ENCODE measurements around the gene FNIP2. TPM values are rescaled to one million over a fixed set of nuclear protein-coding genes. Genes with fewer than 3 reads are reported as not detected.

The FNIP2 gene
- total and polyA plus RNA-seq, 10 donors: 2.4 to 59.1 (median 36.7) TPM

DNA sequence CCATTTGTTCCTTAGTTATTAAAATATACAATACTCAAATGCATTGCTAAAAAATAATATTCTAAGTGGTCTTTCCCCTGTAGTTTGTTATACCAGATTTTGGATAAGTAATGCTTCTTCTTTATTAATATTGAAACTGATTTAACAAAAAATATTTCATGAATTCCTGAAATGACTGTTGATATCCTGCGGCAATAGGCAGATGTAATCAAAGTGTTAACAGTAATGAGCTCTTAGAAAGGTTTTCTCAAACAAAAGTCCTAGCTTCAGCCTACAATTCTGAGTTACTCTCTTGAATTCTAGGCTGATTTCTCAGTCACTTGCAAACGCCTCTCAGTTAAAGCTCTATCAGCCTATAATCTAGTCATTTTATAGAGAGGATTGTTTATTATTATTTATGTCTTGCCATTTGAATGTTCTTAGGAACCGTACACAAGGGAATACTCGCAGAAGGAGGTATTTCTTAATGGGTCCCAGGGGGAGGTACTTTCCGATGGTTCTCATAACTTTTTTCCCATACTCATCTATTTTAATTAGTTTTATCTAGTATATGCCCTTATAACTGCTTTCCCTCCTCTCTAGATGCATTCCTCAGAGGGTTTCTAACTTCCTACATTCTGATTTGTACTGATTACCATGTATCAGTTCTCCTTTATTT is 96.8 kb downstream of the FNIP2 start:
- Histone ChIP-seq H3K4me1 (peaks cover 0 to 7% (median 4%) of the 10 kb centered on the region in 6 donors), H3K9me3 (no peaks in the 10 kb centered on the region), H3K27ac (no peak overlapping the region), H3K36me3 (peaks cover 0 to 87% (median 15%) of the 10 kb centered on the region in 6 donors), H3K4me3 (no peak overlapping the region), H3K27me3 (replicated peaks in 1 of 7) (no peaks in the 10 kb centered on the region)
- intact Hi-C loops (cut with DNase I; ENCODE audit: low total_unique reads): no loop called here
- 73 to 81% (median 77%) methylated on average over 5 of the region's 5 CpGs for WGBS, 5 donors
- DNase-seq: no peak
- no peak for TF ChIP-seq POLR2AphosphoS5 (IDR thresholded peaks at IDR 0.05)
- TF ChIP-seq, protein P1, sequence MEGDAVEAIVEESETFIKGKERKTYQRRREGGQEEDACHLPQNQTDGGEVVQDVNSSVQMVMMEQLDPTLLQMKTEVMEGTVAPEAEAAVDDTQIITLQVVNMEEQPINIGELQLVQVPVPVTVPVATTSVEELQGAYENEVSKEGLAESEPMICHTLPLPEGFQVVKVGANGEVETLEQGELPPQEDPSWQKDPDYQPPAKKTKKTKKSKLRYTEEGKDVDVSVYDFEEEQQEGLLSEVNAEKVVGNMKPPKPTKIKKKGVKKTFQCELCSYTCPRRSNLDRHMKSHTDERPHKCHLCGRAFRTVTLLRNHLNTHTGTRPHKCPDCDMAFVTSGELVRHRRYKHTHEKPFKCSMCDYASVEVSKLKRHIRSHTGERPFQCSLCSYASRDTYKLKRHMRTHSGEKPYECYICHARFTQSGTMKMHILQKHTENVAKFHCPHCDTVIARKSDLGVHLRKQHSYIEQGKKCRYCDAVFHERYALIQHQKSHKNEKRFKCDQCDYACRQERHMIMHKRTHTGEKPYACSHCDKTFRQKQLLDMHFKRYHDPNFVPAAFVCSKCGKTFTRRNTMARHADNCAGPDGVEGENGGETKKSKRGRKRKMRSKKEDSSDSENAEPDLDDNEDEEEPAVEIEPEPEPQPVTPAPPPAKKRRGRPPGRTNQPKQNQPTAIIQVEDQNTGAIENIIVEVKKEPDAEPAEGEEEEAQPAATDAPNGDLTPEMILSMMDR (IDR thresholded peaks at IDR 0.05 in 8 of 11, conservative IDR thresholded peaks at IDR 0.05 in 3 of 11): no peak
- no peak for TF ChIP-seq POLR2A (IDR thresholded peaks at IDR 0.05)

DNA sequence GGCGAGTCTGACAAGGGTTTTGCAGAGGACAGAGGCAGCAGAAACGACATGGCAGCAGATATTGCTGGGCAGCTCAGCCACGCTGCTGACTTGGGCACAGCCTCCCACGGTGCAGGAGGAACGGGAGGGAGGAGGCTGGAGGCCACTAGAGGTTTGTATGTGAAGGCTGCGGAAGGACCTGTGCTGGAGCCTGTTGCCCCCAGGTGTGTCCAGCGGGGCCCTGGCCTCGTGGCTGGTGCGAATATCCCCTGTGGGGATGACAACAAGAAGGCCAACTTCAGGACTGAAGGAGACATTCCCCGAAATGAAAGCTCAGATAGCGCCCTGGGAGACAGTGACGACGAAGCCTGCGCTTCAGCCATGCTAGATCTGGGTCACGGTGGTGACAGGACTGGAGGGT is 100.2 kb downstream of the FNIP2 start:
- 91 to 96% (median 95%) methylated on average over 14 to 15 of the region's 15 CpGs for WGBS, 5 donors
- intact Hi-C loops (cut with DNase I; ENCODE audit: low total_unique reads): no loop called here
- Histone ChIP-seq H3K27ac (no peak overlapping the region), H3K36me3 (peaks cover 0 to 62% (median 10%) of the 10 kb centered on the region in 6 donors), H3K9me3 (no peaks in the 10 kb centered on the region), H3K27me3 (replicated peaks in 1 of 7) (no peaks in the 10 kb centered on the region), H3K4me3 (no peak overlapping the region), H3K4me1 (peaks cover 0 to 28% (median 10%) of the 10 kb centered on the region in 6 donors)
- no peak for DNase-seq
- TF ChIP-seq POLR2A (IDR thresholded peaks at IDR 0.05) (no peak), POLR2AphosphoS5 (IDR thresholded peaks at IDR 0.05) (no peak)
- TF ChIP-seq, protein P1 (IDR thresholded peaks at IDR 0.05 in 8 of 11, conservative IDR thresholded peaks at IDR 0.05 in 3 of 11): no peak

DNA sequence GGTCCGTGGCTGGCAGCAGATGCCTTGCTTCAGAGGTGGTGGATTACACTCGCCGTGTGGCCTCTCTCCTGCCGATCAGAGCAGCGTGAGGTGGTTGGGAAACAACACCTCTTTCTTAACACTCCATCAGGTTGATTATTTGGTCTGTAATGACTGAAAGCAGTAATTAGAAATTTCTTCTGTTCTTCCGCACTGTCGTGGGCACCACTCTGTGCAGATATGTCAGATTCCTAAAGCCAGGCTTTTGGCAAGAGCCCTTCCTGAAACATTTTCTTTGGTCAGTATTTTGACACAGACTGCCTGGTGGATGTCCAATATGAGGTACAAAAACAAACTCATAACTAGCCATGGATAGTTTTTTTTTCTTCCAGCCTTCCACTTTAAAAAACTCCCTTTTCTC is 100.9 kb downstream of the FNIP2 start:
- H3K4me1 ChIP-seq: peaks cover 0 to 28% (median 10%) of the 10 kb centered on the region in 6 donors
- H3K4me3 ChIP-seq: no peak overlapping the region
- WGBS, 5 donors: 81 to 95% (median 88%) methylated on average over 7 of the region's 7 CpGs
- no peaks in the 10 kb centered on the region for H3K27me3 ChIP-seq (replicated peaks in 1 of 7)
- intact Hi-C loops (cut with DNase I; ENCODE audit: low total_unique reads): no loop called here
- no peak for TF ChIP-seq POLR2AphosphoS5 (IDR thresholded peaks at IDR 0.05)
- TF ChIP-seq, protein P1 (IDR thresholded peaks at IDR 0.05 in 8 of 11, conservative IDR thresholded peaks at IDR 0.05 in 3 of 11): no peak
- no peak for TF ChIP-seq POLR2A (IDR thresholded peaks at IDR 0.05)
- no peak for DNase-seq
- peaks cover 0 to 55% (median 10%) of the 10 kb centered on the region in 6 donors for H3K36me3 ChIP-seq
- H3K27ac ChIP-seq: no peak overlapping the region
- H3K9me3 ChIP-seq: no peaks in the 10 kb centered on the region

DNA sequence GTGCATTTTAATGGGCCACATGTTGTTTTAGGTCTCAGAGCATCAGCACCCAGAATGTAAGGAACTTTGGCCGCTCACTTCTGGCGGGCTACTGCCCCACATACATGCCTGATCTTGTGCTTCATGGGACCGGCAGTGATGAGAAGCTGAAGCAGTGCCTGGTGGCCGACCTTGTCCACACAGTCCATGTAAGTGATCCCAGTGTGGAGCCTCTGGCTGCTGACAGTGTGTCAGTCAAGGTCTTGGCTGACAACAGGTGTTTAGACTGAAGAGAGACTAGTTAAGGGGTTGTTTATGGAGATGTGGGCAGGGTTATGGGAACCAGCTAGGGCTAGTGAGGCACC is 101.4 kb downstream of the FNIP2 start:
- no peaks in the 10 kb centered on the region for H3K9me3 ChIP-seq
- H3K27ac ChIP-seq: peak overlapping the region in 7 of 8 donors; percentile 12 to 67 (median 55)
- intact Hi-C loops (cut with DNase I; ENCODE audit: low total_unique reads): no loop called here
- peaks cover 0 to 51% (median 10%) of the 10 kb centered on the region in 6 donors for H3K36me3 ChIP-seq
- no peaks in the 10 kb centered on the region for H3K27me3 ChIP-seq (replicated peaks in 1 of 7)
- no peak overlapping the region for H3K4me3 ChIP-seq
- no peak for DNase-seq
- TF ChIP-seq POLR2AphosphoS5 (IDR thresholded peaks at IDR 0.05): no peak
- TF ChIP-seq, protein P1 (IDR thresholded peaks at IDR 0.05 in 8 of 11, conservative IDR thresholded peaks at IDR 0.05 in 3 of 11): no peak
- no peak for TF ChIP-seq POLR2A (IDR thresholded peaks at IDR 0.05)
- 74 to 92% (median 89%) methylated on average over 4 of the region's 4 CpGs for WGBS, 5 donors
- peaks cover 0 to 28% (median 10%) of the 10 kb centered on the region in 6 donors for H3K4me1 ChIP-seq
